Raji (cell line): ENCODE data around the gene SNAPC5.
A peak's percentile ranks its signal among the peaks of the same experiment; 100 is the strongest.

Source experiments
- POLR2A ChIP-seq: IDR thresholded peaks from 2 replicates; pipeline ENCODE4 v1.6.1; 2011; ENCODE audit warnings: low read depth, low read length, control low read depth; ENCODE audit not compliant: insufficient read depth

Gene SNAPC5

GRCh38 chr15:66497502-66498455 lies at the start of gene SNAPC5:
SNAPC5 (minus strand) TSS chr15:66497762; CDS start chr15:66497731, 31 bp downstream.
- TF ChIP-seq POLR2A = peak; percentile 85

- TF ChIP-seq POLR2A = no peak
These were observed 47.7 kb upstream of the SNAPC5 start for GRCh38 chr15:66545255-66545654.

GRCh38 chr15:66542896-66543295 lies 45.3 kb upstream of the SNAPC5 start:
- TF ChIP-seq POLR2A = no peak

GRCh38 chr15:66535056-66535455 lies 37.5 kb upstream of the SNAPC5 start:
- TF ChIP-seq POLR2A = no peak

GRCh38 chr15:66524838-66525237 lies 27.3 kb upstream of the SNAPC5 start:
- no peak for TF ChIP-seq POLR2A

GRCh38 chr15:66523926-66524325 lies 26.4 kb upstream of the SNAPC5 start:
- TF ChIP-seq POLR2A = no peak

GRCh38 chr15:66515901-66516322 lies 18.4 kb upstream of the SNAPC5 start:
- no peak for TF ChIP-seq POLR2A

- TF ChIP-seq POLR2A = no peak
These were observed 17.0 kb upstream of the SNAPC5 start for GRCh38 chr15:66514586-66514985.

- TF ChIP-seq POLR2A = no peak
These were observed 10.8 kb upstream of the SNAPC5 start for GRCh38 chr15:66508293-66508883.

GRCh38 chr15:66505818-66506217 lies 8.3 kb upstream of the SNAPC5 start:
- no peak for TF ChIP-seq POLR2A

GRCh38 chr15:66505430-66505811 lies 7.9 kb upstream of the SNAPC5 start:
- TF ChIP-seq POLR2A = no peak

GRCh38 chr15:66504563-66505429 lies 7.2 kb upstream of the SNAPC5 start, which contains the start of the genes RPL4 and ZWILCH:
RPL4 (minus strand) TSS chr15:66504855; CDS start chr15:66504790, 65 bp downstream.
ZWILCH (plus strand) TSS chr15:66505326; CDS start chr15:66505339, 13 bp downstream.
- peak; percentile 92 for TF ChIP-seq POLR2A

- TF ChIP-seq POLR2A = no peak
These were observed 6.4 kb upstream of the SNAPC5 start for GRCh38 chr15:66503780-66504562.

GRCh38 chr15:66503041-66503648 lies 5.6 kb upstream of the SNAPC5 start:
- 0 out of 2 replicates have a peak, but pooled peaks have one; percentile 9 for TF ChIP-seq POLR2A
